NT2/D1 (cell line): Measurements from ENCODE around the gene IBA57.

Experiments used
- DNase-seq: peaks from one replicate; pipeline ENCODE4 v3.0.0-alpha.2; 2011; ENCODE audit warnings: low read depth, low spot score
- H3K27me3 ChIP-seq: 2 replicates; pipeline ENCODE4 v1.6.0; 2011; ENCODE audit warnings: mild to moderate bottlenecking; ENCODE audit not compliant: insufficient read length, insufficient read depth
- H3K36me3 ChIP-seq: 2 replicates; pipeline ENCODE4 v1.6.1; 2011; ENCODE audit warnings: mild to moderate bottlenecking, low read length, mixed read lengths; ENCODE audit not compliant: insufficient read depth, insufficient read length
- H3K4me1 ChIP-seq: 2 replicates; pipeline ENCODE4 v1.5.1; 2011; ENCODE audit not compliant: insufficient read depth, insufficient read length
- H3K4me3 ChIP-seq: 2 replicates; pipeline ENCODE4 v1.5.1; 2011; ENCODE audit warnings: low read depth; ENCODE audit not compliant: insufficient read length
- H3K9ac ChIP-seq: 2 replicates; pipeline ENCODE4 v1.6.0; 2011; ENCODE audit warnings: low read depth; ENCODE audit not compliant: insufficient read length
- H3K9me3 ChIP-seq: 2 replicates; pipeline ENCODE4 v1.5.1; 2011; ENCODE audit warnings: mild to moderate bottlenecking, low read length; ENCODE audit not compliant: insufficient read depth
- SUZ12 ChIP-seq: IDR thresholded peaks from 2 replicates; pipeline ENCODE4 v1.6.1; 2011; ENCODE audit not compliant: insufficient read length, insufficient read depth; ENCODE audit errors: extremely low read depth
- YY1 ChIP-seq: IDR thresholded peaks from 2 replicates; pipeline ENCODE4 v1.6.1; 2011; ENCODE audit not compliant: insufficient read length, insufficient read depth
- ZNF274 ChIP-seq: IDR thresholded peaks from 2 replicates; pipeline ENCODE4 v1.6.1; 2011; ENCODE audit warnings: mild to moderate bottlenecking, low read depth, low read length

IBA57 gene

GRCh38 chr1:228125185-228125584 lies 40.4 kb upstream of the IBA57 start:
- no peak for DNase-seq
- Histone ChIP-seq H3K9me3 (0 out of 2 replicates have a peak, but pooled peaks cover 3% of the 10 kb centered on the region), H3K36me3 (no peaks in the 10 kb centered on the region), H3K27me3 (peaks cover 11% of the 10 kb centered on the region), H3K4me1 (no peaks in the 10 kb centered on the region), H3K9ac (no peak overlapping the region), H3K4me3 (no peak overlapping the region)
- TF ChIP-seq YY1 (no peak), SUZ12 (no peak), ZNF274 (no peak)

GRCh38 chr1:228131766-228132165 lies 33.8 kb upstream of the IBA57 start:
- H3K27me3 ChIP-seq, result peaks cover 33% of the 10 kb centered on the region
- H3K4me1 ChIP-seq, result no peaks in the 10 kb centered on the region
- H3K4me3 ChIP-seq, result no peak overlapping the region
- H3K9me3 ChIP-seq, result no peaks in the 10 kb centered on the region
- TF ChIP-seq ZNF274, result no peak
- no peak for TF ChIP-seq SUZ12
- TF ChIP-seq YY1, result no peak
- peak overlapping the region; percentile 12 for H3K9ac ChIP-seq
- H3K36me3 ChIP-seq, result no peaks in the 10 kb centered on the region
- no peak for DNase-seq

DNA sequence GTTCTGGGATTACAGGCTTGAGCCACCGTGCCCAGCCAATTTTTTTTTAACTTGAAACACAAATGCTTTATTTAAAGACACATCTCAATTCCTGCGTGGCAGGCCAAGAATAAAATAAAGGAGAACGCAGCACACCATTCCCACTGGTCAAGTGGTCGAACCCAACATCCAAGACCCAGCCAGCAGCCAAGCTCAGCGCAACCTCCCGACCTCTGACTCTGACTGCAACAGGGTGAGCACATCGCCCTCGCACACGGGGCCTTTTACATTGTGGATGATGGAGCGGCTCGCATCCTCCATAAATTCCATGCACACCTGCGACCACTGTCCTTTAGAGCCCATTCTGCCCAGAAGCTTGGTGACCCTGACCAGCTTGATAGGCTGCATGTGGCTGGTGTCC lies 31.0 kb upstream of the IBA57 start:
- H3K4me3 ChIP-seq, result no peak overlapping the region
- H3K9me3 ChIP-seq, result no peaks in the 10 kb centered on the region
- H3K36me3 ChIP-seq, result no peaks in the 10 kb centered on the region
- H3K4me1 ChIP-seq, result no peaks in the 10 kb centered on the region
- peaks cover 38% of the 10 kb centered on the region for H3K27me3 ChIP-seq
- no peak for TF ChIP-seq SUZ12
- no peak for TF ChIP-seq ZNF274
- no peak for TF ChIP-seq YY1
- DNase-seq, result no peak
- H3K9ac ChIP-seq, result no peak overlapping the region

DNA sequence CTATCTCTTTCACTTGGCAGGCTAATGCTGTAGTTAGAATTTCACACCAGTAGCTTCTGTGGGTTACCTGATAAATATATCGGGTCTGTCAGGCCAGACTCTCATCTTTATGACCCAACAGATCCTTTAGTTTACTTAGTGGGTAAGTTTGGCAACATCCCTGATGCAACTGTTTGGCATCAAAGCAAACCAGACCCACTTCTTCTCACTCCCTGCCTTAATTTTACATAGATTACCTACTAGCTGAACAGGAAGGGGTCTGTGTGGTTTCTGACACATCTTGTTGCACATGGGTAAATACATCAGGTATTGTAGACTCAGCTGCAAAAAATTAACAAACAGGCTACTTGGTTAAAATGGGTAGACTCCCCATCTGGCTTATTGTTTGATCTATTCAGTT lies 28.7 kb upstream of the IBA57 start:
- Histone ChIP-seq H3K9ac (no peak overlapping the region), H3K4me3 (no peak overlapping the region), H3K27me3 (peaks cover 45% of the 10 kb centered on the region), H3K36me3 (peaks cover 8% of the 10 kb centered on the region), H3K9me3 (no peaks in the 10 kb centered on the region), H3K4me1 (no peaks in the 10 kb centered on the region)
- no peak for DNase-seq
- no peak for TF ChIP-seq SUZ12
- TF ChIP-seq ZNF274, result no peak
- no peak for TF ChIP-seq YY1

GRCh38 chr1:228139406-228139930 lies 26.1 kb upstream of the IBA57 start:
- TF ChIP-seq SUZ12 (no peak), YY1 (no peak), ZNF274 (no peak)
- DNase-seq, result no peak
- Histone ChIP-seq H3K4me1 (peaks cover 8% of the 10 kb centered on the region), H3K4me3 (peak overlapping the region; percentile 96), H3K9me3 (no peaks in the 10 kb centered on the region), H3K27me3 (peaks cover 45% of the 10 kb centered on the region), H3K36me3 (peaks cover 21% of the 10 kb centered on the region), H3K9ac (peak overlapping the region; percentile 83)

- H3K9ac ChIP-seq, result peak within 1 kb of the TSS; percentile 96
- TF ChIP-seq ZNF274 (no peak), YY1 (peak; percentile 22), SUZ12 (no peak)
- no peaks in the 10 kb centered on the region for H3K9me3 ChIP-seq
- H3K4me3 ChIP-seq, result peak within 1 kb of the TSS; percentile 96
- peak; percentile 100 for DNase-seq
- H3K27me3 ChIP-seq, result peaks cover 39% of the 10 kb centered on the region
- peaks cover 8% of the 10 kb centered on the region for H3K4me1 ChIP-seq
- H3K36me3 ChIP-seq, result peaks cover 27% of the 10 kb centered on the region
These were observed 25.5 kb upstream of the IBA57 start, which contains the start of gene GUK1 for GRCh38 chr1:228139931-228140723. Gene GUK1, plus strand, starts transcription at chr1:228140279. Its CDS starts 24 bp downstream, at chr1:228140303.

GRCh38 chr1:228140724-228141225 lies 24.8 kb upstream of the IBA57 start:
- no peak for TF ChIP-seq SUZ12
- no peak for TF ChIP-seq YY1
- no peak for TF ChIP-seq ZNF274
- peaks cover 34% of the 10 kb centered on the region for H3K36me3 ChIP-seq
- peaks cover 8% of the 10 kb centered on the region for H3K4me1 ChIP-seq
- peak overlapping the region; percentile 96 for H3K4me3 ChIP-seq
- peak overlapping the region; percentile 96 for H3K9ac ChIP-seq
- no peaks in the 10 kb centered on the region for H3K9me3 ChIP-seq
- peaks cover 32% of the 10 kb centered on the region for H3K27me3 ChIP-seq
- no peak for DNase-seq
